GM23338 (cell line): ENCODE results near the gene PPP1R37.

Experiments
- CTCF ChIP-seq, 2 experiments: fragments of 200-600 bp in 1 of 2; sonication (generic) in 1 of 2; conservative IDR thresholded peaks; 2 replicates each; pipeline versions ENCODE4 v1.5.1 to v1.6.1; 2016 to 2017; ENCODE audit warnings: antibody characterized with exemption in 2 of 2, low read depth in 2 of 2, mild to moderate bottlenecking in 2 of 2, moderate library complexity in 1 of 2
- EZH2 ChIP-seq: fragments of 200-600 bp; sonication (generic); IDR thresholded peaks from one replicate; pipeline ENCODE4 v1.8.0; 2017; ENCODE audit warnings: antibody characterized with exemption, mild to moderate bottlenecking, low read depth; ENCODE audit not compliant: unreplicated experiment
- EZH2phosphoT487 ChIP-seq: fragments of 200-600 bp; sonication (generic); IDR thresholded peaks from one replicate; pipeline ENCODE4 v1.8.1; 2018; ENCODE audit warnings: antibody characterized with exemption; ENCODE audit not compliant: unreplicated experiment
- POLR2AphosphoS5 ChIP-seq: IDR thresholded peaks from 2 replicates; pipeline ENCODE4 v1.6.1; 2016; ENCODE audit warnings: antibody characterized with exemption, low read depth
- REST ChIP-seq: IDR thresholded peaks from one replicate; pipeline ENCODE4 v1.6.1; 2018; ENCODE audit warnings: antibody characterized with exemption; ENCODE audit not compliant: unreplicated experiment
- ZNF114 ChIP-seq: fragments of 250-450 bp; sonication (Bioruptor Pico); IDR thresholded peaks from 2 replicates; pipeline ENCODE4 v1.5.0; 2020; ENCODE audit warnings: mild to moderate bottlenecking, moderate library complexity

GRCh38 chr19:45138303-45138751 is 45.3 kb downstream of the PPP1R37 start:
- no peak for TF ChIP-seq POLR2AphosphoS5
- TF ChIP-seq EZH2, result no peak
- no peak for TF ChIP-seq CTCF (conservative IDR thresholded peaks at IDR 0.05; ENCODE audit: low read depth in 2 of 2)
- TF ChIP-seq ZNF114 (CRISPR knock-in tag), result no peak
- no peak for TF ChIP-seq EZH2phosphoT487
- no peak for TF ChIP-seq REST
